Lung (tissue), 12 donors: ENCODE results near the gene TBCCD1. TPM values are rescaled to one million over a fixed set of nuclear protein-coding genes. Genes with fewer than 3 reads are reported as not detected.

ENCODE experiments used
- ATAC-seq: fragments of 200-7000 bp; cut with Tn5 transposase; one replicate; pipeline ENCODE4 v1.9.1; 2020; ENCODE audit warnings: moderate number of reproducible peaks; ENCODE audit not compliant: insufficient read depth, low FRiP score
- DNase-seq, 3 donors: peaks; one replicate each; pipeline ENCODE4 v3.0.0-alpha.2; 2013 to 2017
- H3K27ac ChIP-seq, 2 donors: one replicate each; pipeline ENCODE4 v1.5.1; 2013; ENCODE audit warnings: mild to moderate bottlenecking in 2 of 2, moderate library complexity in 2 of 2, control low read depth in 1 of 2, inconsistent platforms in 1 of 2, low read depth in 1 of 2, low read length in 1 of 2
- H3K27me3 ChIP-seq, 3 donors: one replicate each; pipeline ENCODE4 v1.5.1; 2013; ENCODE audit warnings: low read length in 2 of 3; ENCODE audit not compliant: control insufficient read depth in 3 of 3, insufficient read depth in 3 of 3
- H3K36me3 ChIP-seq, 4 donors: one replicate each; pipeline ENCODE4 v1.5.1; 2013; ENCODE audit warnings: low read length in 4 of 4, mild to moderate bottlenecking in 1 of 4, moderate library complexity in 1 of 4; ENCODE audit not compliant: control insufficient read depth in 4 of 4, insufficient read depth in 4 of 4
- H3K4me1 ChIP-seq, 5 donors: one replicate each; pipeline ENCODE4 v1.5.1; 2013; ENCODE audit warnings: low read length in 5 of 5, mild to moderate bottlenecking in 2 of 5, moderate library complexity in 1 of 5; ENCODE audit not compliant: control insufficient read depth in 5 of 5, insufficient read depth in 5 of 5
- H3K4me3 ChIP-seq: one replicate; pipeline ENCODE4 v1.5.1; 2013; ENCODE audit warnings: mild to moderate bottlenecking, control low read depth, moderate library complexity
- H3K9ac ChIP-seq, 2 donors: one replicate each; pipeline ENCODE4 v1.5.1; 2013; ENCODE audit warnings: low read length in 2 of 2, control low read depth in 1 of 2; ENCODE audit not compliant: insufficient read depth in 1 of 2
- H3K9me3 ChIP-seq, 4 donors: one replicate each; pipeline ENCODE4 v1.5.1; 2013; ENCODE audit warnings: low read length in 3 of 4, mild to moderate bottlenecking in 1 of 4, moderate library complexity in 1 of 4; ENCODE audit not compliant: control insufficient read depth in 4 of 4, insufficient read depth in 3 of 4
- WGBS, 2 donors: extraction: QIAGEN DNeasy Blood & Tissue Kit; methylation state at CpG; one replicate each; pipeline ENCODE4 v1.1.7; 2013; 5-methylcytosine and 5-hydroxymethylcytosine counted together
- polyA plus RNA-seq, 2 donors: library from polyadenylated mRNA; stranded (reverse); fragments of 200-250 nt; gene quantifications; one replicate each; pipeline ENCODE4 v1.2.1, GENCODE V29; 2013
- total RNA-seq, 2 donors: library from RNA; depleted of rRNA in 1 of 2; stranded (reverse); fragments of >200 nt in 1 of 2; gene quantifications; one replicate each; pipeline ENCODE4 v1.2.1, GENCODE V29; 2014 to 2021
- TF ChIP-seq, protein P1 (sequence below): IDR thresholded peaks from 2 replicates; pipeline ENCODE4 v1.5.1; 2012; ENCODE audit warnings: mild to moderate bottlenecking; ENCODE audit errors: control extremely low read depth, extremely low read depth
- donor health status: control.
- donor health status: control.
- donor health status: Bipolar disorder and iron deficiency.
- donor health status: healthy.
- donor health status: DM: yes; HTN: yes; CAD: no.

The TBCCD1 gene
- total and polyA plus RNA-seq, 4 donors = 3.2 to 17.3 (median 7.5) TPM

DNA sequence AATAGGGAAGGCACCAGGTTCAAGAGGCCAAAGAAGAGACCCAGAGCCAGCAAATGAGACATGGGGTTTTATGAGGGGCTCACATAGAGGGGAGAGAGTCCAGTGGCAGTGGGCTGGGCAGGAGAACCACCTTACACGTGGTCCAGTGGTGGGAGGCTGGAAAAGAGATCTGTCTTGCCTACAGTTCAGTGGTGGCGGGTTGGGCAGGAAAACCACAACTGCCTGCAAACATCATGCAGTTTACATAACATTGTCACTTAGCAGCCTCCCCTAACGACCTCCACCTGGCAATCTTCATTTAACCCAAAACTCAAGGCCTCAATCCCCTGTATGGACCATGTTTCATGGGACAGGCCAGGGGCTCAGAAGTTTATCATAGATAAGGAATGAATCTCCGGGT is 52.0 kb downstream of the TBCCD1 start:
- WGBS, 2 donors = 25 to 44% methylated on average over 4 of the region's 4 CpGs
- Histone ChIP-seq H3K27ac (no peak overlapping the region), H3K36me3 (no peaks in the 10 kb centered on the region), H3K9ac (no peak overlapping the region), H3K4me3 (no peak overlapping the region), H3K9me3 (peaks cover 0 to 8% (median 3%) of the 10 kb centered on the region in 4 donors), H3K4me1 (no peaks in the 10 kb centered on the region), H3K27me3 (no peaks in the 10 kb centered on the region)
- TF ChIP-seq, protein P1, sequence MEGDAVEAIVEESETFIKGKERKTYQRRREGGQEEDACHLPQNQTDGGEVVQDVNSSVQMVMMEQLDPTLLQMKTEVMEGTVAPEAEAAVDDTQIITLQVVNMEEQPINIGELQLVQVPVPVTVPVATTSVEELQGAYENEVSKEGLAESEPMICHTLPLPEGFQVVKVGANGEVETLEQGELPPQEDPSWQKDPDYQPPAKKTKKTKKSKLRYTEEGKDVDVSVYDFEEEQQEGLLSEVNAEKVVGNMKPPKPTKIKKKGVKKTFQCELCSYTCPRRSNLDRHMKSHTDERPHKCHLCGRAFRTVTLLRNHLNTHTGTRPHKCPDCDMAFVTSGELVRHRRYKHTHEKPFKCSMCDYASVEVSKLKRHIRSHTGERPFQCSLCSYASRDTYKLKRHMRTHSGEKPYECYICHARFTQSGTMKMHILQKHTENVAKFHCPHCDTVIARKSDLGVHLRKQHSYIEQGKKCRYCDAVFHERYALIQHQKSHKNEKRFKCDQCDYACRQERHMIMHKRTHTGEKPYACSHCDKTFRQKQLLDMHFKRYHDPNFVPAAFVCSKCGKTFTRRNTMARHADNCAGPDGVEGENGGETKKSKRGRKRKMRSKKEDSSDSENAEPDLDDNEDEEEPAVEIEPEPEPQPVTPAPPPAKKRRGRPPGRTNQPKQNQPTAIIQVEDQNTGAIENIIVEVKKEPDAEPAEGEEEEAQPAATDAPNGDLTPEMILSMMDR = no peak
- DNase-seq (no peak), ATAC-seq (no peak)

DNA sequence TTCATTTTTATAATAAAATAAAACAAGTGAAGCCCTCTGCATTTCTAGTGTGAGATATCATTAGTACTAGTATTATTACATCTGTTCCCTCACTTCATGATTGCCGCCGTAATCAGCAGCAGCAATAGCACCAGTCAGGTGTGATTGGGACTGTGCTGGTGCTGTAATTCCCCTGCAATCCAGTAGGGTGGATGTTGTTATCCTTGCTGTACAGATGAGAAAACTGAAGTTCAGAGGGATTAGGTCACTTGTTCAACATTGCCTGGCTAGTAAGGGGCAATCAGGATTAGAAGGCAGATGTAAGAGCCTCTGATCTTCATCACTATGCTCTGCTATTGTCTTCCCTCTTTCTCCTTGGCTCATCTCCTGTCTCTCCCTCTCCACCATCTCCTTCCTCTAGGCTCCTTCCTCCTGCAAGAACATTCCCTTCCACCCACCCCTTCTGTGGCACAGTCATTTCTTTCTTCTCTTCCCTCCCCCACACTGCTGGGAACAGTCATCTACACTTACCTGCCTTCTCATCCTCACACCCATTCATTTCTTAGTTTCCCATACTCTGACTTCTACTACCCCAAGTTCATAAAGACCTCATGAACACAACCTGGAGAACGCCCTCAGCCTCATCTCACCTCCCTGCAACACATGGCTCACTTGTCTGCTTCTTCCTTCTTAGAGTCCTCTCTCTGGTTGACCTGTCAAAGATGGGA is 52.7 kb downstream of the TBCCD1 start:
- Histone ChIP-seq H3K9me3 (peaks cover 0 to 8% (median 3%) of the 10 kb centered on the region in 4 donors), H3K9ac (no peak overlapping the region), H3K36me3 (no peaks in the 10 kb centered on the region), H3K4me1 (no peaks in the 10 kb centered on the region), H3K27me3 (no peaks in the 10 kb centered on the region), H3K27ac (no peak overlapping the region), H3K4me3 (no peak overlapping the region)
- no peak for DNase-seq
- ATAC-seq = no peak
- TF ChIP-seq, protein P1 = no peak
- 84 to 86% methylated on average over 3 of the region's 3 CpGs for WGBS, 2 donors

DNA sequence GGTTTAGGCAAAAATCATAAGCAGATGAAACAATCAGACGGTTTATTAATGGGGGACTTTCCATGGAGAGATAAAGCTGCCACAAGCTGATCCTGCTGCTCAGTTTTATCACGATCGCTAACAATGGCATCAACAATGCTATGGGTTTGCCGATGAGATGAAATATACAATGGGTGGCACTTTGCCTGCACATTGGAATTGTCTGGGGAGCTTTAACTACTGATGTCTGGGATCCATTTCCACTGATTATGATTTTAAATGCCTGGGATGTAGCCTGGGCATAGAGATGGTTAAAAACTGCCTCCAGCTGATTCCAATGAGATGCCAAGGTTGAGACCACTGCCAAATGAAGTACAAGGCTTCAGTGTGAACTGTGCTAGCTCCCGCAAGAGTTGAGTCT is 53.8 kb downstream of the TBCCD1 start:
- Histone ChIP-seq H3K9ac (no peak overlapping the region), H3K4me1 (no peaks in the 10 kb centered on the region), H3K27me3 (no peaks in the 10 kb centered on the region), H3K9me3 (peaks cover 0 to 8% (median 3%) of the 10 kb centered on the region in 4 donors), H3K27ac (no peak overlapping the region), H3K36me3 (no peaks in the 10 kb centered on the region), H3K4me3 (no peak overlapping the region)
- WGBS, 2 donors = 66 to 77% methylated on average over 5 of the region's 5 CpGs
- ATAC-seq (no peak), DNase-seq (no peak)
- TF ChIP-seq, protein P1 = no peak
